ENCODE measurements around the gene GLRX3.
"Not testable (repeated sequence)": the region's sequence is repeated elsewhere in the genome, so short reads cannot be mapped to it uniquely, and the experiment has no call there.

The GLRX3 gene

DNA sequence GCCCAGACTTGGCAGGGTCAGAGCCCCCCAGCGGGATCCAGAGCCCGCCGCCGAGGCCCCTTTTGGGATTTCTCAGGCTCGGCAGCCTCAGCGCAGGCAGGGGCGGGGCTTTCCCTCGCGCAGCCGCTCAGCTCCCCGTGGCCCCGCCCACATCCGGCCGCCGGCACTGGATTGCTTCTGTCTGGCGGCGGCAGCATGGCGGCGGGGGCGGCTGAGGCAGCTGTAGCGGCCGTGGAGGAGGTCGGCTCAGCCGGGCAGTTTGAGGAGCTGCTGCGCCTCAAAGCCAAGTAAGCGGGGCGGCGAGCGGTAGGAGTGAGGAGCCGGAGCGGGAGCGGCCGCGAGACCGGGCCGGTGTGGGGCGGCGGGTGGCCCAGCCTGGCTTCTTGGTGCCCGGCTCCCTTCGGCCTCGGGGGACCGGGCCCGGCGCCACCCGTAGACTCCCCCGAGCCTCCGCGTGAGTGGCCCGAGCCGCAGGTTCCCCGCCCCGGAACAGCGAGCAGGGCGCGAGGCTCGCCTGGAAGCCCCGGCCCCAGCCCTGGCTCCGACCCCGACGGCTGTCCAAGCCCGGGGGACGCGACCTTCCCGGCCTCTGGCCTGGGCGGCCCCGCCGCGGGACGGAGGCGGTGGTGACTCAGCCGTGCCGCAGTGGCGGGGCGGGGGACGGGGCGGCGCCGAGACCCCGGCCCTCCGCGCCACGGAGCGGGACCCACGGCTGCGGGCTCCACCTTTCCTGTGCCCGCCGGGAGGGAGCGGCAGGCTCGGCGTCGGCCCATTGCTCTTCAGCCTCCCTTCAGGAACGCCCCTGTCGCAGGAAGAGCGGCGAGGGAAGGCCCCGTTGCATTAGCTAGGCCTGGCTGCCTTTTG, at the start of gene GLRX3:
Gene GLRX3 (plus strand): TSS at position 166 of the 864 bp plus-strand sequence. CDS start 30 bp downstream, at position 196.
- DNase-seq = peak; percentile 82

DNA sequence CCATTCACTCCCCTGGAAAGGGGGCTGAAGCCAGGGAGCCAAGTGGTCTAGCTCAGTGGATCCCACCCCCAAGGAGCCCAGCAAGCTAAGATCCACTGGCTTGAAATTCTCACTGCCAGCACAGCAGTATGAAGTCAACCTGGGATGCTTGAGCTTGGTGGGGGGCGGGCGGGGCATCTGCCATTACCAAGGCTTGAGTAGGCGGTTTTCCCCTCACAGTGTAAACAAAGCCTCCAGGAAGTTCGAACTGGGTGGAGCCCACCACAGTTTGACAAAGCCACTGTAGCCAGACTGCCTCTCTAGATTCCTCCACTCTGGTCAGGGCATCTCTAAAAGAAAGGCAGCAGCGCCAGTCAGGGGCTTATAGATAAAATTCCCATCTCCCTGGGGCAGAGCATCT, 45.6 kb upstream of the GLRX3 start:
- DNase-seq = not testable (repeated sequence)

DNA sequence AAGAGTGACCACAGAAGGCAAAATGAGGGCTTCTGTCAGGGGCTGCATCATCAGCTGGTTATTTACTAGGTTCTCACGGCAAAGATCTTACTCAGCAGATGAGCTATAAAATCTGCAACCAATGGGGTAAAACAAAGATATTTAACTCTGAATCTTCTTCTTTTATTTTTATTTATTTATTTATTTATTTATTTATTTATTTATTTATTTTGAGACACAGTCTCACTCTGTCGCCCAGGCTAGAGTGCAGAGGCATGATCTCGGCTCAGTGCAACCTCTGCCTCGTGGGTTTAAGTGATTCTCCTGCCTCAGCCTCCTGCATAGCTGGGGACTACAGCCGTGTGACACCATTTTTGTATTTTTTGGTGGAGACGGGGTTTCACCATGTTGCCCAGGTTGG, 36.8 kb upstream of the GLRX3 start:
- no peak for DNase-seq

DNA sequence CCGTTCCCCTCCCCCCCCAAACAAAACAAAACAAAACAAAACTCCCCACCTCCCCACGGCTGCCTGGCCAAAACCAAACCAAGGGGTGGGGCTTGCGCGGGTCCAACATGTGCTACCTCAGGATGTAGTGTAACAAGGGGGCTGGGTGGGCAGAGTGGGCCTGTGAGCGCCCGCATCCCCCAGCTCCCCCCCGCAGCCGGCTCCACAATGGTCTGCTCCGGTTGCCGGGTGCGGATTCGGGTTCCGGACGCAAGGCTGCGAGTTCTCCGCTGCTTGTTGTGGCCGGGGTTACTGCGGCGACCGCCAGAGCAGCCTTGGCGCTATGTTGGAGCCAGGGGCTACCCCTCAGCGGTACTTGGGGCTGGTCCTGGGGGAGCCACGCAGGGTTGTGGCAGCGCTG, 30.5 kb upstream of the GLRX3 start:
- no peak for DNase-seq

DNA sequence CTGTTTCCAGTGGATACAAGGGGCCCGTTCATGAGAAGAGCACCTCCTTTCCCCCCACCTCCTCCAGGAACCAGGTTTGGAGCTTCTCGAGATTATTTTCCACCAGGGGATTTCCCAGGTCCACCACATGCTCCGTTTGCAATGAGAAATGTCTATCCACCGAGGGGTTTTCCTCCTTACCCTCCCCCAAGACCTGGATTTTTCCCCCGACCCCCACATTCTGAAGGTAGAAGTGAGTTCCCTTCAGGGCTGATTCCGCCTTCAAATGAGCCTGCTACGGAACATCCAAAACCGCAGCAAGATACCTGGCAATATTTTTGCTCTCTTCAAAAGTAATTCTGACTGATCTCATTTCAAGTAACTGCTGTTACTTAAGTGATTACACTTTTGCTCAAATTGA, 28.0 kb upstream of the GLRX3 start:
- DNase-seq = not testable (repeated sequence)

DNA sequence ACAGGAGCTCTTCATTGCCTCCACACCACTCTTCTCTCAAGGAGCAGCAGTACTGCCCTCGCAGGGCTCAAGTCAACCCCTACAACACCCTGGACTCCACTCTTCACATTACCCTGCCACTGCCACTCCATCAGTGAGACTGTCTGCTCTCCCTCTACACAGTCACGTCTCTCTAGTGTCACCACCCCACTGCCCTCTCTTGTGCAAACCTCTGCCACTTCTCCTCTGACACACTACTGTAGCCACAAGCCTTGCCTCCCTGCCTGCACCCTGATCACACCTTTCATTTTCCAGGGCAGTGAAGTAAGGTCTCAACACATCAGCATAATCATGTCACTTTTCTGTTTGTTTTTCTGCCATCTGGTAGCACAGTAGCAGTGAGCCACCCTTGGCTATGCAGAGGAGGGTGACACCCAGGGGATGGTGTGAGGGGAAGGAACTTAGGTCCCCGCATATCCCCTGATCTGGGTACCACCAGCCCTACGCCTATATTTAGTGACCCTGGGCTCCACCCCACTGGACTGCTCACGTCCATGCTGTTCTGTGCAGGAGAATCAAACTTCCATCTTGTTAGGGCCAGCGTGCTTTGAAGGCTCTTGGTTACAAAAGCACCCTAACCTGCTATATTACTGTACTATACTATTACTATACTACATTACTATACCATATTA, 27.1 kb upstream of the GLRX3 start:
- no peak for DNase-seq

DNA sequence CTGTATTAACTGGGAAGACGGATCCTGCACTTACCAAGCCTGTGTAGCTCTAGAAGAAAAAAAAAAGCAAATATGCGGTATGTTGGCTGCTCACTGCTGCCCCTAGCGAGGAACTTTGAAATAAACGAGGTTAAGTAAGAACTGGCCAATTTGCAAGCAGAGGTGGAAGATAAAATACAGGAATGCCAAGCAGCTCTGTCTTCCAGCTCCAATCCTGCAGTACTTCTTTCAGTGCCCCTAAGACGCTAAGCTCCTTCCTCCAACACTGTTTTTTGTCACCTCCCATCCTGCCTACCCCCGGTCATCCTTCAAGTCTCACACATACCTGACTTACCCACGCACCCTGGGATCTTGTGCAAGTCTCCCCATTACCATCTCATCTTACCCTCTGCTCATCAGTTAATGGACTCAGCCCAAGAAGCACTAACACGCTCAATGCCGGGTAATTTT, 26.4 kb upstream of the GLRX3 start:
- DNase-seq = peak; percentile 86

DNA sequence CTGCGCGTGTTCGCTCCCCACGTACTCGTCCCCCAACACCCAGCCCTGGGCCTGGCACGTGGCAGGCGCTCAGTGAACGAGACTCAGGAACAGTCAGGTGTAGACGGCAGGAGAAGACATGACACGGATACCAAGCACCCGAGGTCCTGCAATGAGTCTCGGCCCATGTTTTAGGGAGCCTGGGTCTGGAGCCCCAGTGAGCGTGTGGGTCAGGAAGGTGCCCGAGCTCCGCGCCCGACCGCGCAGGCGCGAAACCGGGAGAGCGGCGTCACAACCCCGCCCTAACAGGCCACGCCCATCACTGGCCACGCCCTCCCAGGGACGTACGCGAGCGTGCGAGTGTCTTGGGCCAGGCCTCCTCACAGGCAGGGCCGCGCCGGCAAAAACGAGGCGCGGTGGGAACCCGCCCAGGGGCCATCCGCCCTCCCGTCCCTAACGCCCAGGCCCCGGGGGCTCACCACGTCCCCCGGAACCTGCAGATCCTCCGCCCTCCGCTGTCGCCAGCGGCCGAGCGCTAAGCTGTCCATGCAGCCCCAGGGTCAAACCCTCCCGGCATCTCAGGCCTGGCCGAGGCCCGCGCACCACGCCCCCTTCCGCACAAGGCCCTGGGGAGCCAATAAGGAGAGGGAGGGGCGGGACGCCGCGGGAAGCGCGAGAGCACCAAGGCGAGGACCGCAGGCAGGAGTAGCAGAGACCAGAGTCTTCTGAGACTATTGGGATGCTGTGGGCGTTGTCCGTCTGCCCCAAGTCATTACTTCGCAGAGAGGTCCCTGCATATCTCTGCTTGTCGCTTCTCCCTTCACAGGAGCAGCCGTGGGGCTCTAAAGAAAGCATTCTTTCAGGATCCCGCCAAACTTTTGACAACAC, 25.7 kb upstream of the GLRX3 start, which contains the start of gene C10orf143:
Gene C10orf143 (minus strand): TSS at position 585 of the 867 bp plus-strand sequence. CDS start 58 bp downstream, at position 527.
- DNase-seq = peak; percentile 95

DNA sequence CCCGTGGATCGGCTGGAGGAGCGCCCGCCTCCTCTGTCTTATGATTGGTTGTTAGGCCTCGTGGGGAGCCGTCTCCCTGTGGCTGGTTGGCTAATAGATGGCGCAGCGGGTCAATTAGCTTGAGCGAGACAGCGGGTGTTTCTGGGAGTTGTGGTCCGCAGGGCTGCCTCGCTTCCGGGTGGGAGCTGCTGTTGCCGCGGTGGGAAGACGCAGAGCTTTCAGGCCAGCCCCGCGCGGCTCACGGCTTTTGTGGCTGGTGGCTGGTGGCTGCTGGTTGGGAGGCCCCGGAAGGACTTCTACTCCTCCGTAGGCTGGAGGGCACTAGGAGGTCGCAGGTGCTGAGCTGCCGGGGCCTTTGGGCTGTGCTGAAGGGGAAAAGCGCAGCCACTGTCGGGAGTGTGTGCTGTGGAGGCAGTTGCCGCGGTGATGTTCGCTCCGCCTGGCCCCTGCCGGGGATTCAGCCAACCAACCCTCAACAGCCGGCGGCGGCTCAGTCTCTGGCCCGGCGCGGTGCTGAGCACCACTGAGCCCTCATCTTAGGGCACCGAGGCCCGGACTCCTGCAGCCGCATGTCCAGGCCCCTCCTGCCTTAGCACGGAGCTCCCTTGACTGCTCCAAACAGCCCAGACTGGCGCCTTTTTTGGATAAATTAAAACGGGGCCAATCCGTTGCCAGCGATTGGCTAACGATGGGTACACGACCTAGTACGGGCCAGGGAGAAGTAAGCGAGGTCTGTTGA, 24.9 kb upstream of the GLRX3 start:
- DNase-seq = peak; percentile 94

DNA sequence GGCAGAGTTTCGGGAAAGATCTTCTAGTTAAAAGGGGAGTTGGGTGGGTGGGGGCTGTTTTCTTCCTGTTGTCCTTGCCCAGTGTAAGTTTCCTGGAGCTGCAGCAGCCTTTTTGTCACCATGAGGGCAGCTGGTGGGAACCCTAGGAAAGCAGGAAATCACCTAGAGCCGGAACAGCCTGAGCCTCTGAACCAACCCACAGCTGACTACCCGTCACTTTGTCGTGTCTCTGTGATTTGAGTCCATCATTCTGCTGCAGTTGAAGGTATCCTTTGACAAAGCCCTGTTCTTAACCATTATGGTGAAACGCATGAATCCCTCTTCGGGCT, 24.4 kb upstream of the GLRX3 start:
- no peak for DNase-seq

DNA sequence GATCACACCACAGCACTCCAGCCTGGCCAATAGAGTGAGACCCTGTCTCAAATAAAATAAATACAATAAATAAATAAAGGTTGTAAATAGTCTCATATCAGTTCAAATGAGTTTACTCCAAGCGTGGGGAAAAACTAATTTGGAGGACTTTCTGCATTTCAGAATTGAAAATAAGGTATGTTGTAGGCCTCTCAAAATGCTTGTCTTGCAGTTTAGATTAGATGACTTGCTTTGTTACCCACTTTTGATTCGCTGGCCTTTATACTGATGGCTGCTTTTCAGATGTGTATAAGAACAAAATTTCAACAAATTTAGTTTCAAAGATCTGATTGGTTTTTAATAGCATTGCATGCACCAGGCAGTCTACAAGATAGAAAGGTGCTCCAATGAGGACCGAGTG, 23.4 kb upstream of the GLRX3 start:
- DNase-seq = no peak

DNA sequence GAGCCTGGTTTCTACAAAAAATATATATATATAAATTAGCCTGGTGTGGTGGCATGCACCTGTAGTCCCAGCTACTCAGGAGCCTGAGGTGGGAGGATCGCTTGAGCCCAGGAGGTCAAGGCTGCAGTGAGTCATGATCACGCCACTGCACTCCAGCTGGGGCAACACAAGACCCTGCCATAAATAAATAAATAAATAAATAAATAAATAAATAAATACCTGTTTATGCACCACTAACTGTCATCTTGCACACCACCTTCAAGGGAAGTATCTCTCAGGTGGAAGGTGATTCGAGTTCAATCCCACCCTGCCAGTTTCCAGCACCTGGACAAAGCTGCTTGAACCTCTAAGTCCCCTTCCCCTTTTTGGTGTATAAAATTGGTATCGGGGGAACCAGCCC, 19.2 kb upstream of the GLRX3 start:
- DNase-seq = not testable (repeated sequence)

DNA sequence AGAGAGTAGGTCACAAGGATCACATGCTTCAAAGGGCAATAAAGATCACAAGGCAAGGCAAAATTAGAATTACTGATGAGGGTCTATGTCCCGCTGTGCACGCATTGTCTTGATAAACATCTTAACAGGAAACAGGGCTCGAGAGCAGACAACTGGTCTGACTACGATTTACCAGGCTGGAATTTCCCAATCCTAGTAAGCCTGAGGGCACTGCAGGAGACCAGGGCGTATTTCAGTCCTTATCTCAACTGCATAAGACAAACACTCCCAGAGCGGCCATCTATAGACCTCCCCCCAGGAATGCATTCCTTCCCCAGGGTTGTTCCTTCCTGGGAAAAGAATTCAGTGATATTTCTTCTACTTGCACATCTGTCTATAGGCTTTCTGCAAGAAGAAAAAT, 18.7 kb upstream of the GLRX3 start:
- DNase-seq = not testable (repeated sequence)

DNA sequence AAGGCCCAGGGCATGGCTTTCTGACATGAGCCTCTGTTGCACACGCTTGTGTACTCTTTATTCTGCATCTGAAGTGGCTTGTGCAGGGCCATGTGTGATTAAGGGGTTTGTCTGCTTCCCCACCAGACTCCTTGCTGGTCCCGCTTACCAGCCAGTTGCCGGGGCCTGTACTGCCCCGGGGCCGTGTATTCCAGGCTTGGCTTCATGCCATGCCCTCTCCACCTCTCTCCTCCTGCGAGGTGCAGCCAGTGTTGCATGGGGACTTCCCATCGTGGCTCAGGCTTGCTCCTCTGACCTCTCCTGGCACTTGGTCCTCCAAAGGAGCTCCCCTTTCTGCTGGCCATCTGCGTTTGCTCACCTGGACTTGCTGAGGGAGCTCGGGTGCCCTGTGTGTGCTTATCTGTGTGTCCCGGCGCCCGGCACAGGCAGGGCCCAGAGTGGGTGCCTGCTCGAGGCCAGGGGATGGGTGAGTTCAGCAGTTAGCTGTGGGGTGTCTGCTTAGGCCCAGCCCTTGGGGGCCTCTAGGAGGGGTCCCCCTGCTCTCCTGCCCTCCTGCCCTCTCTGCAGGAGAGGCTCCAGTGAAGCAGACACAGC, 14.6 kb upstream of the GLRX3 start:
- DNase-seq = no peak

DNA sequence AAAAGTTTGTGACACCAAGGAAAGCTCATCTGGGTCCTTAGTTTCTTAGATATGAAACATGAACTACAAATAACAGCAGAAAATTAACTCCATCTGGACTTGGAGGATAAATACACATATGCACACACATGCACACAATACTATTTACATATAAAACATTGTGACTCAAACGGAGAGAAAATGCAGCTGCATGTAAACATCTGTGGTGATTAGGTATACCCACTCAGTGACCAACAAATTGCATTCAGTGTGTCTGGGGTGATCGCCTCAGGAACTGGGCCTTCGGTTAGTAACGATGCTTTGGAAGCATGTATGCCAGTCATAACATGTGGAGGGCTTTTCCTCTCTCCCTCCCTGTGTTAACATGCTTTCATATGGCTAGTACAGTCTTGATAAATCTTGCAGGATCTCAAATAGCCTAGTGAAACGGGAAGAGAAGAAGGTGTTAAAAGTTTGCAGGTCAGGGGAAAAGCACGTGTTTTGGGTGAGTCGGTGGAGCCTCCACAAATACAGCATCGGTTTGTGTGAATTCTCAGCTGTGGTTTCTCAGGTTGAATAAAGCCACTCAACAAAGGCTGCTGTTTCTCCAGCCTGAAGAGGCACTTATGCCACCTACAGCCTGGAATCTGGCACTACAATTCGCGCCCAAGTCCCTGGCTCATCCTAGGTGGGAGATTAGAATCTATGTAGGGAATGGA, 8.7 kb upstream of the GLRX3 start:
- peak; percentile 73 for DNase-seq

DNA sequence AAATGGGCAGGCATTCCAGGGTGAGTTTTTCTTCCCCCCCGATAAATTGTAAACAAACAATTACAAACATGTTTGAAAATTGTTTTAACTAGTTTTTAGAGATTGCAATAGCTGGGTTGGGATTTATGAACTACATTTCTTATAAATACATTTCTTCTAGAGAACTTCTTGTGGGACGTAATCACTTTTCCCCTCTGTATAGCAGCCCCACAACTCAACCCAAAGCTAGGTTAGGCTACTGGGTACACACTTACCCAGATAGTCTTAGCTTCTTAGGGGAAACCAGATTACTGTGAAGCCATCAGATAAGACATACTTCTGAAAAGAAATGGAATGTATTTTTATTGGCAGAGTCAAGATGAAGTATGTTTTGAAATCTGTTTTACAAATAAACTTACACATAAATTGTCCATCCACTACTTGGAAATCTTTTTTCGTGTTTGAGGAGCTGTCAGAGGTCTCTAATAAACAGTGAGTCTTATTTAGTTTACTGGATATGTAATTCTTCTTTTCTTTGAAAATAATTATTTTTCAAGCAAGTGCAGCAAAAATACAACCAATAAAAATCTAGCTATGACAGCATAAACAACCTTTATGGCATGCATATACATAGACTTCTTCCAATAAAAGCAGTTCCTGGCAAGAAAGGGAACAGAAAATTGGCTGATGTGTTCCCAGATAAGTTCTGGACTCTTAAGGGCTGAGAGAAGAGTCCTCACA, 8.0 kb upstream of the GLRX3 start:
- no peak for DNase-seq

DNA sequence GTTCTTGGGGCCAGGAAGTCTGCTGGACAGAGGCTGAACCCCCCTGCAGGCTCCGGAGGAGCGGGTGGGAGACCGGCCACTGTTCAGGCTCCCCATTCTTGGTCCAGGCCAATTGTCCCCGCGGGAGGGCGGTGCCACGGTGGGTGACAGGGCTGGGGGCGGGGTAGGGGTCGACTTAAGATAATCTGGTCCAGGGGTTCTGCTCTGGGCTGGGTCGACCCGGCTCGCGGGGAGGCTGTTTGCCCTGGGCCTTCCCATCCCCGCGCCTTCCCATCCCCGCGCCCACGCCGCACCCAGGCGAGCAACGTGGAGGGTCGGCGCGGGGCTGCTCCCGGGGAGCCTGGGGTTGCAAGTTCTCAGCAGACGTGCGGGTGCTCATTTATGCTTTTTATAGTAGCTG, 7.3 kb upstream of the GLRX3 start:
- no peak for DNase-seq

DNA sequence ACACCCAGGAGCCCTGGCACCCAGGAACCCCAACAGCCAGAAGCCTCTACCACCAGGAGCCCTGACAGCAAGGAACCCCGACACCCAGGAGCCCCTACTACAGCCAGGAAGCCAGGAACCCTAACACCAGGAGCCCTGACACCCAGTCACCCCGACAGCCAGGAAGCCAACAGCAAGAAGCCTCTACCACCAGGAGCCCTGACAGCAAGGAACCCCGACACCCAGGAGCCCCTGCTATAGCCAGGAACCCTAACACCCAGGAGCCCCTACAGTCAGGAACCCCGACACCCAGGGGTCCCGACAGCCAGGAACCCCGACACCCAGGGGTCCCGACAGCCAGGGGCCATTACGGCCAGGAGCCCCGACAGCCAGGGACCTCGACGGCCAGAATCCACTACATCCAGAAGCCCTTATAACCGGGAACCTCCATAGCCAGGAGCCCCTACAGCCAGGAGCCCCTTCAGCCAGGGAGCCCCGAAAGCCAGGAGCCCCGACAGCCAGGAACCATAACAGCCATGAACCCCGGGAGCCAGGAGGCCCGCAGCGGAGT, 440 bp upstream of the GLRX3 start:
- DNase-seq = no peak

DNA sequence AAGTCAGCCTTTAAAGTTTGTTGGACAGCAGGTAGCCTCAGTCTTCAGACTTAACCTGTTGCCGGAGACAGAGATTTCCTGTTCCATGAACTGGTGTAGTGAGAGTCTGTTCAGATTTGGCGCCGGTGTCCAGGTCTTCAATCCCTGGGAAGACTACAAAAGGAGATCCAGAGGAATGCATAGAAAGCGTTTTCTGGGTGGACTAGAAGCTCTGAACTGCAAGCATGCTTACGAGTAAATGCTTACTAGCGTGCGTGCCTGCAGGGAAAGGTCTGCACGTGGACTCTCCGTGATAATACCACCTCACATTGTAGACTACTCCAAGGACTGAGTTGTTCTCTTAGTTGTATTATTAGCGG, 878 bp downstream of the GLRX3 start:
- DNase-seq = peak; percentile 33

DNA sequence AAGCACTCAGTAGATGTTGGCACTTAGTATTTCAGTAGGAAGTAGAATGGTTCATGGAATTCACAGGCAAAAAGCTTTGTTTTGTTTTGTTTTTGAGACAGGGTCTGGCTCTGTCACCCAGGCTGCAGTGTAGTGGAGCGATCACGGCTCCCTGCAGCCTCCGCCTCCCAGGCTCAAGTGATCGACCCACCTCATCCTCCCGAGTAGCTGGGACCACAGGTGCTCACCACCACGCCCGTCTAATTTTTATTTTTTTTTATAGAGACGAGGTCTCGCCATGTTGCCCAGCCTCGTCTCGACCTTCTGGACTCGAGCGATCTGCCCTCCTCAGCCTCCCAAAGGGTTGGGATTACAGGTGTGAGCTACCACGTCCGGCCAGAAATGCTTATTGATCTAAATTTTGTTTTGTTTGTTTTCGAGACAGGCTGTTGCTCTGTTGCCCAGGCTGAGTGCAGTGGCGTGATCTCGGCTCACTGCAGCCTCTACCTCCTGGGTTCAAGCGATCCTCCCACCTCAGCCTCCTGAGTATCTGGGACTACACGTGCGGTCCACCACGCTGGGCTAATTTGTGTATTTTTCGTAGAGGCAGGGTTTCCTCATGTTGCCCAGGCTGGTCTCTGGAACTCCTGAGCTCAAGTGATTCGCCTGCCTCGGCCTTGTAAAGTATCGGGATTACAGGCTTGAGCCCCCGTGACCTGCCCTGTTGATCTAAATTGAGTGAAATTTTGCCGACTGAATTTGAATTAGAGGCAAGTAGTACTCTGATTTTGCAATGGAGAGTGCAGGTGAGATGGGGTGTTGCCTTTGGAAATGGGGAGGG, 1.7 kb downstream of the GLRX3 start:
- no peak for DNase-seq

All from kidney glomerular epithelial cell (primary cell).